B cell (primary cell): ENCODE data around the gene PHLDB2. TPM values are rescaled to one million over a fixed set of nuclear protein-coding genes. Genes with fewer than 3 reads are reported as not detected.

ENCODE experiments used
- ATAC-seq: fragments of 200-7000 bp; cut with Tn5 transposase; one replicate; pipeline ENCODE4 v1.10.0; 2021; ENCODE audit warnings: low read depth, mild to moderate bottlenecking, moderate number of reproducible peaks, moderate library complexity
- CTCF ChIA-PET: fragments of 350-600 bp; sonication (Branson Sonifier 250); formaldehyde crosslinking; loops from one replicate; lab custom pipeline; 2021; ENCODE audit warnings: antibody characterized with exemption, inconsistent platforms; lab: Charles Lee
- POLR2A ChIA-PET: fragments of 350-600 bp; sonication (Branson Sonifier 250); formaldehyde crosslinking; loops from one replicate; lab custom pipeline; 2021; ENCODE audit warnings: antibody characterized with exemption; lab: Charles Lee
- DNase-seq: peaks from one replicate; pipeline ENCODE4 v3.0.0; 2013
- H2AFZ ChIP-seq: 2 replicates; pipeline ENCODE4 v1.6.1; 2012; ENCODE audit warnings: mild to moderate bottlenecking, low read depth, low read length; ENCODE audit not compliant: insufficient read depth, poor library complexity, severe bottlenecking
- H3K27ac ChIP-seq, 2 donors: 1 replicate in 1 of 2; 2 replicates in 1 of 2; pipeline ENCODE4 v1.5.1; 2012 to 2013; ENCODE audit warnings: low read length in 2 of 2, mild to moderate bottlenecking in 2 of 2, moderate library complexity in 1 of 2
- H3K27me3 ChIP-seq, 4 experiments: fragments of 200-600 bp in 1 of 4; sonication (generic) in 1 of 4; replicated peaks in 1 of 4; 1 replicate in 2 of 4; 2 replicates in 2 of 4; pipeline versions ENCODE4 v1.6.1 to v1.7.0; 2013 to 2016; ENCODE audit warnings: low read length in 3 of 4, mild to moderate bottlenecking in 2 of 4, mixed read lengths in 1 of 4, moderate library complexity in 1 of 4; ENCODE audit not compliant: insufficient read depth in 4 of 4, control insufficient read depth in 3 of 4; ENCODE audit errors: control extremely low read depth in 1 of 4
- H3K36me3 ChIP-seq, 2 experiments: replicated peaks in 1 of 2; 1 replicate in 1 of 2; 2 replicates in 1 of 2; pipeline versions ENCODE4 v1.6.1 to v1.7.1; 2013; ENCODE audit warnings: low read length in 1 of 2; ENCODE audit not compliant: insufficient read depth in 2 of 2, control insufficient read depth in 1 of 2; ENCODE audit errors: control extremely low read depth in 1 of 2, extremely low read depth in 1 of 2
- H3K4me1 ChIP-seq, 2 donors: fragments of 200-600 bp in 1 of 2; sonication (generic) in 1 of 2; 1 replicate in 1 of 2; 2 replicates in 1 of 2; pipeline versions ENCODE4 v1.5.1 to v1.6.1; 2013 to 2017; ENCODE audit warnings: low read length in 2 of 2; ENCODE audit not compliant: control insufficient read depth in 2 of 2, insufficient read depth in 2 of 2
- H3K4me2 ChIP-seq: replicated peaks from 2 replicates; pipeline ENCODE3; 2012; ENCODE audit warnings: mild to moderate bottlenecking, low read depth, low read length; ENCODE audit not compliant: poor library complexity, severe bottlenecking
- H3K4me3 ChIP-seq, 5 experiments: fragments of 200-600 bp in 1 of 5; sonication (generic) in 1 of 5; 1 replicate in 3 of 5; 2 replicates in 2 of 5; pipeline versions ENCODE4 v1.5.1 to v1.7.0; 2011 to 2016; ENCODE audit warnings: low read length in 4 of 5, mild to moderate bottlenecking in 4 of 5, low read depth in 2 of 5, control low read depth in 1 of 5, moderate library complexity in 1 of 5; ENCODE audit not compliant: insufficient read depth in 1 of 5; ENCODE audit errors: control extremely low read depth in 1 of 5, extremely low read depth in 1 of 5
- H3K79me2 ChIP-seq: fragments of 200-600 bp; sonication (generic); one replicate; pipeline ENCODE4 v1.6.0; 2016; ENCODE audit warnings: low read length; ENCODE audit not compliant: control insufficient read depth, insufficient read depth
- H3K9ac ChIP-seq: fragments of 200-600 bp; sonication (generic); 2 replicates; pipeline ENCODE4 v1.6.1; 2017; ENCODE audit warnings: mild to moderate bottlenecking, low read length, moderate library complexity
- H3K9me3 ChIP-seq, 3 donors: one replicate each; pipeline versions ENCODE4 v1.6.1 to v1.7.1; 2013; ENCODE audit warnings: low read length in 2 of 3; ENCODE audit not compliant: control insufficient read depth in 2 of 3, insufficient read depth in 1 of 3; ENCODE audit errors: control extremely low read depth in 1 of 3
- H4K20me1 ChIP-seq: 2 replicates; pipeline ENCODE4 v1.6.0; 2012; ENCODE audit warnings: mild to moderate bottlenecking, low read length; ENCODE audit not compliant: insufficient read depth, control insufficient read depth, poor library complexity, severe bottlenecking
- H3K27ac Mint-ChIP-seq: one replicate; pipeline ENCODE4 v1.8.0; 2021; ENCODE audit warnings: mixed read lengths
- H3K27me3 Mint-ChIP-seq: one replicate; pipeline ENCODE4 v1.8.0; 2021; ENCODE audit warnings: mixed read lengths
- H3K4me1 Mint-ChIP-seq: one replicate; pipeline ENCODE4 v1.8.0; 2021; ENCODE audit warnings: mixed read lengths
- H3K4me3 Mint-ChIP-seq: one replicate; pipeline ENCODE4 v1.8.0; 2021; ENCODE audit warnings: mixed read lengths
- H3K9me3 Mint-ChIP-seq: one replicate; pipeline ENCODE4 v1.8.0; 2022; ENCODE audit warnings: mixed read lengths; ENCODE audit not compliant: insufficient read depth
- EZH2 ChIP-seq: IDR thresholded peaks from 2 replicates; pipeline ENCODE4 v1.6.1; 2012; ENCODE audit warnings: borderline replicate concordance, low read depth, mild to moderate bottlenecking, moderate library complexity, low read length; ENCODE audit not compliant: insufficient read depth, poor library complexity, severe bottlenecking
- WGBS: methylation state at CpG from one replicate; pipeline ENCODE4 v1.1.5; 2013; ENCODE audit warnings: missing lambda C conversion rate; ENCODE audit not compliant: insufficient coverage; 5-methylcytosine and 5-hydroxymethylcytosine counted together
- intact Hi-C: fragments of 100-400 bp; cut with micrococcal nuclease; formaldehyde crosslinking; loops from one replicate; pipeline ENCODE4 v1.10.0; 2022
- polyA plus RNA-seq: library from polyadenylated mRNA; depleted of rRNA; stranded (reverse); fragments of >200 nt; gene quantifications from 2 replicates; pipeline ENCODE4 v1.2.3, GENCODE V29; 2012
- total RNA-seq, 2 donors: library from RNA; stranded (reverse); fragments of 120-200 nt in 1 of 2; gene quantifications; 1 replicate in 1 of 2; 2 replicates in 1 of 2; pipeline versions ENCODE4 v1.2.3 to v1.2.4, GENCODE V29; 2013 to 2022
- TF ChIP-seq, protein P1 (sequence below): fragments of 200-600 bp; IDR thresholded peaks from one replicate; pipeline ENCODE4 v1.8.0; 2022; ENCODE audit warnings: antibody characterized with exemption, mild to moderate bottlenecking

The PHLDB2 gene
- total and polyA plus RNA-seq, 2 donors (not counting 1 experiment from before 2014, with no cell fraction given) = 1.3 to 6.3 TPM

DNA sequence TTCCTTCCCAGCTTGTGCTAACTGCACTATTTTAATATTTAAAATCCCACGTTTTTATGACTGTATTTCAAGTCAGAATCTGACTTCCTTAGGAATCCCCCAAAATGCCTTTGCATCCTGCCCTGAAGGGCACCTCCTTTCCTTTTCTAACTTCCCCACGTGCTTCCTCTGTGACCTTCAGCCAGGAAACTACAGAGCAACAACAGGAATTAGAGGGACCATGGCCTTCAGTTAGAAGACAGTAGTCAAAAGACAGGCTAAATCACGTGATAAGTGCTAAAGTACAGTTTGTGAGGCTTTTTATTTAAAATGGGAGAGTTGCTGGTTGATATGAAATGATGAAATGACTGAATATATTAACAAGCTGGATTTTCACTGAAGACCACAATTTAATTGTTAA is 108.0 kb downstream of the PHLDB2 start:
- H3K9me3 ChIP-seq = no peaks in the 10 kb centered on the region
- no peak overlapping the region for H3K27ac ChIP-seq
- H3K4me3 Mint-ChIP-seq = no peak overlapping the region
- ChIA-PET POLR2A (interaction anchor here (0.7 kb wide), 1 partner anchor 298 kb away, joined by 11 read pairs; no protein-coding TSS in a partner anchor), CTCF (interaction anchor here (0.6 to 13.1 kb wide), 20 partner anchors 10 to 391 kb away, joined by 3 to 366 read pairs (median 6); partner anchors contain the start of genes ABHD10 and PHLDB2)
- no peaks in the 10 kb centered on the region for H3K27me3 Mint-ChIP-seq
- no peak overlapping the region for H3K9ac ChIP-seq
- ATAC-seq = no peak
- H3K4me2 ChIP-seq = no peak overlapping the region
- H3K79me2 ChIP-seq = no peaks in the 10 kb centered on the region
- no peaks in the 10 kb centered on the region for H3K36me3 ChIP-seq
- intact Hi-C loops = loop anchor here (1.0 to 5.0 kb wide), 4 partner anchors 105 to 389 kb away; no protein-coding TSS in a partner anchor
- DNase-seq = no peak
- no peaks in the 10 kb centered on the region for H3K27me3 ChIP-seq
- H3K9me3 Mint-ChIP-seq = no peaks in the 10 kb centered on the region
- H4K20me1 ChIP-seq = no peaks in the 10 kb centered on the region
- H3K4me1 ChIP-seq = peaks cover 2 to 8% of the 10 kb centered on the region in 2 donors
- peaks cover 4% of the 10 kb centered on the region for H3K4me1 Mint-ChIP-seq
- no peak overlapping the region for H3K4me3 ChIP-seq
- WGBS = 16% methylated on average over 2 of the region's 3 CpGs
- TF ChIP-seq, protein P1, sequence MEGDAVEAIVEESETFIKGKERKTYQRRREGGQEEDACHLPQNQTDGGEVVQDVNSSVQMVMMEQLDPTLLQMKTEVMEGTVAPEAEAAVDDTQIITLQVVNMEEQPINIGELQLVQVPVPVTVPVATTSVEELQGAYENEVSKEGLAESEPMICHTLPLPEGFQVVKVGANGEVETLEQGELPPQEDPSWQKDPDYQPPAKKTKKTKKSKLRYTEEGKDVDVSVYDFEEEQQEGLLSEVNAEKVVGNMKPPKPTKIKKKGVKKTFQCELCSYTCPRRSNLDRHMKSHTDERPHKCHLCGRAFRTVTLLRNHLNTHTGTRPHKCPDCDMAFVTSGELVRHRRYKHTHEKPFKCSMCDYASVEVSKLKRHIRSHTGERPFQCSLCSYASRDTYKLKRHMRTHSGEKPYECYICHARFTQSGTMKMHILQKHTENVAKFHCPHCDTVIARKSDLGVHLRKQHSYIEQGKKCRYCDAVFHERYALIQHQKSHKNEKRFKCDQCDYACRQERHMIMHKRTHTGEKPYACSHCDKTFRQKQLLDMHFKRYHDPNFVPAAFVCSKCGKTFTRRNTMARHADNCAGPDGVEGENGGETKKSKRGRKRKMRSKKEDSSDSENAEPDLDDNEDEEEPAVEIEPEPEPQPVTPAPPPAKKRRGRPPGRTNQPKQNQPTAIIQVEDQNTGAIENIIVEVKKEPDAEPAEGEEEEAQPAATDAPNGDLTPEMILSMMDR = no peak
- no peak for TF ChIP-seq EZH2
- no peak overlapping the region for H3K27ac Mint-ChIP-seq
- no peak overlapping the region for H2AFZ ChIP-seq

DNA sequence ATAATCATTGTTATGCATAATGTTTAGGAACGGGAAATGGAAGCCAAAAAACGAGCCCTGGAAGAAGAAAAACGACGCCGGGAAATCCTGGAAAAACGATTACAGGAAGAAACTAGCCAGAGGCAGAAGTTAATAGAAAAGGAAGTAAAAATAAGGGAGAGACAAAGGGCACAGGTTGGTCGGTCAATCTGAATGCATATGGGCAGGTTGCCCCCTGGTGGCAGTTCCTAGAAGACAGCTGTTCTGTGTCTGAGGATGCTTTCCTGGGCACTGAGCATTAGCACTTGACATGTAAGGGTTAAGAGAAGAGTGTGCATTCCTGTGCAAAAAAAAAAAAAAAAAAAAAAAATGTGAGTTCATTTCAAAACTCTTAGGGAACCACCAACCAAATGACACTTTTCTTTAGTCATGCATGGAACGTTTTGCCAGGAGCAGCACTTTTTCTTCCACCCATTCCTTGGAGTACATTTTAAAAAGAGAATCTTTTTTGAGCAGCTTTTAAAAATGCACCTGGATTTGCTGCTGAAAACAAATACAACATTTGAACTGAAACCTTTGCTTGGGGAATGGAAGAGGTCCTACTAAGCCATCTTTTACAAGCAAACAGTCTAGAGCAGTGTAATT is 108.7 kb downstream of the PHLDB2 start:
- Histone ChIP-seq H4K20me1 (no peaks in the 10 kb centered on the region), H3K9ac (no peak overlapping the region), H2AFZ (no peak overlapping the region), H3K4me1 (peaks cover 2 to 8% of the 10 kb centered on the region in 2 donors), H3K4me3 (no peak overlapping the region), H3K27me3 (no peaks in the 10 kb centered on the region), H3K27ac (no peak overlapping the region), H3K79me2 (no peaks in the 10 kb centered on the region), H3K9me3 (no peaks in the 10 kb centered on the region), H3K4me2 (peak overlapping the region; percentile 50), H3K36me3 (no peaks in the 10 kb centered on the region)
- Mint-ChIP-seq H3K4me1 (peaks cover 4% of the 10 kb centered on the region), H3K9me3 (no peaks in the 10 kb centered on the region), H3K27ac (no peak overlapping the region), H3K27me3 (no peaks in the 10 kb centered on the region), H3K4me3 (no peak overlapping the region)
- TF ChIP-seq, protein P1 = peak; percentile 96
- TF ChIP-seq EZH2 = no peak
- intact Hi-C loops = loop anchor here (1.0 to 5.0 kb wide), 4 partner anchors 105 to 389 kb away; no protein-coding TSS in a partner anchor
- ATAC-seq (peak; percentile 96), DNase-seq (peak; percentile 83)
- POLR2A ChIA-PET = interaction anchor here (0.7 kb wide), 1 partner anchor 299 kb away, joined by 11 read pairs; no protein-coding TSS in a partner anchor
- CTCF ChIA-PET = interaction anchor here (0.6 to 13.1 kb wide), 33 partner anchors 10 to 755 kb away, joined by 3 to 366 read pairs (median 4); partner anchors contain the start of genes ABHD10 and PHLDB2
- 4% methylated on average over 7 of the region's 8 CpGs for WGBS
